Bronchial epithelial cell (primary cell): ENCODE data around the gene CBL. TPM values are rescaled to one million over a fixed set of nuclear protein-coding genes. Genes with fewer than 3 reads are reported as not detected.
A peak's percentile ranks its signal among the peaks of the same experiment; 100 is the strongest.

Experiments
- DNase-seq: peaks from one replicate; pipeline ENCODE4 v3.0.0-alpha.2; 2010; ENCODE audit warnings: low read depth
- FAIRE-seq: peaks from 2 replicates; lab custom pipeline; 2011; peaks lifted over from hg19 to GRCh38; lab: Jason Lieb, UNC
- H3K27me3 ChIP-seq: 2 replicates; pipeline ENCODE4 v1.5.1; 2011; ENCODE audit warnings: low read length; ENCODE audit not compliant: control insufficient read depth, insufficient read depth
- H3K36me3 ChIP-seq: 2 replicates; pipeline ENCODE4 v1.5.1; 2011; ENCODE audit warnings: low read length; ENCODE audit not compliant: control insufficient read depth, insufficient read depth
- H3K4me3 ChIP-seq: 2 replicates; pipeline ENCODE4 v1.5.1; 2011; ENCODE audit warnings: mild to moderate bottlenecking, low read depth, low read length, control low read depth
- total RNA-seq: library from RNA; depleted of rRNA; stranded (reverse); fragments of >200 nt; gene quantifications from 2 replicates; pipeline ENCODE4 v1.2.1, GENCODE V29; 2014
- TF ChIP-seq, protein P1 (sequence below): IDR thresholded peaks from 2 replicates; pipeline ENCODE4 v1.5.1; 2011; ENCODE audit warnings: mild to moderate bottlenecking, moderate library complexity, low read length, control low read depth, inconsistent platforms; ENCODE audit not compliant: insufficient read depth, severe bottlenecking

The CBL gene
- total RNA-seq, 1 donor from 2014 or later: 5.5 TPM

DNA sequence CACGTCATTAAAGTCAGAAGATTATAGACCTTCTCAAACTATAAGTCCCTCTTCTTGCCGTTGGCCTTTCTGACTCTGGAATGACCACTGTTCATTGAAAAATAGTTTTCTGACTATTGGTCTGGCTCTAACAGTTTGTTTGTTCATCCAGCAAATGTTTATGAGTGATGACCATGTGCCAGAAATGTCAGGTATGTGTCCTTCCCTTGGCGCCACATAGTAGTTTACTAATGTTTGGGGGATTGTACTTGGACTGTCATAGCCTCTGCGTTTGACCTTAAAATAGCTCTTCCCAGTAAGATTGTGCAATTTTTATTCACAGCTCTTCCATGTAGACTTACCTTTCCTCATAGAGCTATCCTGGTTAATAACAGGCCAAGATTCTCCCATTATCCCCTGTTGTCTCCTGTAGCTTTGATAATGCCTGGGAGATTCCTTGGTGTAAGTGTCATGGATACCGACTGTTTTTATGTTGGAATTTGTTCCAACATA is 97.1 kb downstream of the CBL start:
- Histone ChIP-seq H3K36me3 (peaks cover 7% of the 10 kb centered on the region), H3K4me3 (no peak overlapping the region), H3K27me3 (no peaks in the 10 kb centered on the region)
- FAIRE-seq: no peak
- DNase-seq: no peak
- TF ChIP-seq, protein P1, sequence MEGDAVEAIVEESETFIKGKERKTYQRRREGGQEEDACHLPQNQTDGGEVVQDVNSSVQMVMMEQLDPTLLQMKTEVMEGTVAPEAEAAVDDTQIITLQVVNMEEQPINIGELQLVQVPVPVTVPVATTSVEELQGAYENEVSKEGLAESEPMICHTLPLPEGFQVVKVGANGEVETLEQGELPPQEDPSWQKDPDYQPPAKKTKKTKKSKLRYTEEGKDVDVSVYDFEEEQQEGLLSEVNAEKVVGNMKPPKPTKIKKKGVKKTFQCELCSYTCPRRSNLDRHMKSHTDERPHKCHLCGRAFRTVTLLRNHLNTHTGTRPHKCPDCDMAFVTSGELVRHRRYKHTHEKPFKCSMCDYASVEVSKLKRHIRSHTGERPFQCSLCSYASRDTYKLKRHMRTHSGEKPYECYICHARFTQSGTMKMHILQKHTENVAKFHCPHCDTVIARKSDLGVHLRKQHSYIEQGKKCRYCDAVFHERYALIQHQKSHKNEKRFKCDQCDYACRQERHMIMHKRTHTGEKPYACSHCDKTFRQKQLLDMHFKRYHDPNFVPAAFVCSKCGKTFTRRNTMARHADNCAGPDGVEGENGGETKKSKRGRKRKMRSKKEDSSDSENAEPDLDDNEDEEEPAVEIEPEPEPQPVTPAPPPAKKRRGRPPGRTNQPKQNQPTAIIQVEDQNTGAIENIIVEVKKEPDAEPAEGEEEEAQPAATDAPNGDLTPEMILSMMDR: no peak

DNA sequence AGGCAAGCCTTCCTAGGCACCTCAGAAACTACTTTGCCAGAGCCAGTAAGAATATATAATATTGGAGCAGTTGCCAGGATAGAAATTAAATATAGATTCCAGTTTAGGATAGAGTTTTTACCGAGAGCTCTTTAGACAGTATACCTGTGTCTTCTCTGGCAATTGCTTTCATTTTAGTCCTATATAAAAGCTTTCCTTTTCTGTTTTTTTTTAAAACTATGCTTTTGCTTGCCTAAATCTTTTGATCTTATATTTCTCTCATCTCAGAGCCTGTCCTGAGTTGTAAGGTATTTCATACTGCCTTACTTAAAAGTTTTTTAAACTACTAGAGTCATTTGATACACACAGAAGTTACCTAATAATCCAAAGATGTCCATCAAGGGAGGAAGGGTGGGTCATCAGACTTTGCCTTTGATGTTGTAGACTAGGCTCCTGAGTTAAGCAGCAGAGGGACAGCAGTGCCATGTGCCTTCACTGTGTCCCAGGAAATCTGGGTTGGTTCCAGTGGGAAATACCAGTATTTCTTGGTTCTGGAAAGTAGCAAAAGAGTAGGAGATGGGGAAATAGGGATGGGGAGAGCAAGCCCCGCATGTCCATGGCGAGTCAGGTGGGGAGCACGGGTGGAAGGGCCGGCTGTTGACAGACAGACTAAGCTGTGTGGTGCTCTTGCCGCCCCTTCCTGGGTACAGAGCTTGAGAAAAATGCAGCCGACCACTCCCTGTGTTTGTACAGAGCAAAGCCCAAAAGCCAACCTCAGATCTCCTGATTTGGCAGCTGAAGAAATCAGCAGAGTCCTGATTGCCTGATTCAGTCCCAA is 99.6 kb downstream of the CBL start:
- peaks cover 13% of the 10 kb centered on the region for H3K36me3 ChIP-seq
- FAIRE-seq: no peak
- no peaks in the 10 kb centered on the region for H3K27me3 ChIP-seq
- H3K4me3 ChIP-seq: no peak overlapping the region
- TF ChIP-seq, protein P1: no peak
- no peak for DNase-seq

GRCh38 chr11:119306373-119306890 is 100.3 kb downstream of the CBL start:
- no peak overlapping the region for H3K4me3 ChIP-seq
- TF ChIP-seq, protein P1: no peak
- DNase-seq: no peak
- FAIRE-seq: peak; percentile 47
- no peaks in the 10 kb centered on the region for H3K27me3 ChIP-seq
- peaks cover 19% of the 10 kb centered on the region for H3K36me3 ChIP-seq

DNA sequence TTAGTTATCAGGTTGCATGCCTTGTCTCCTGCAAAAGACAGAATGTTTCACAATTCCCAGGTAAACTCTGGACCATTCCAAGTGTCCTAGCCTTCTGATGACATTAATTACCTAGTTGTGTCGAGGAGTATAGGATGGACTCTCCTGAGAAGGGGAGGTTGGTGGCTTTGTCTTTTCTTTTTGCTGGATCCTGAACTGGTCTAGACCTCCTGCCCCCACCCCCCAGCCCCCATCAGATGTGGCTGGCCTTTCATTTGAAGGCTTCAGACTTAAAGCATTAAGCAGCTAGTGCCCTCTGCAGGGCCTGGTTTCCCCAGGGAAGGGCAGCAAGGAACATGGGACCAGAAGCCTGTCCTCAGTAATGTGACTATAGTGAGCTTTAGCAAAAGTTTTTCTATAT is 101.1 kb downstream of the CBL start:
- FAIRE-seq (no peak), DNase-seq (no peak)
- Histone ChIP-seq H3K36me3 (peaks cover 26% of the 10 kb centered on the region), H3K4me3 (no peak overlapping the region), H3K27me3 (no peaks in the 10 kb centered on the region)
- TF ChIP-seq, protein P1: no peak

DNA sequence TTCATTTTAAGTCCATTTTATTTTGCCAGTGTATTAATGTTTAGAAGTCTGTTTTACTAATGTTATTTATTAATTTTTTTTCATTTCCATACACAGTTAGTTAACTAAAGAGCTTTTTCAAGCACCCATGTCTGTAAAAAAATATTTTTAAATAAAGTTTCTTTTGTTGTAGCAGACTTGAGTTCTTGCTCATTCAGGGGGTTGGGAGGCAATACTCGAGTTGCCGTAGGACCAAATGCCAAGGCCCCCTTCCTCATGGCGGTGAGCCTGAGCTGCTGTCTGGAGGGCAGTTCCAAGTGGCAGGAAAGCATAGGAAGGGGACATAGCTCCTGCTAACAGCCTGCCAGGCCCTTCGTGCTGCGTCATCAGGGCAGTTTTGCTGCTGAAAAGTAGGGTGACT is 101.8 kb downstream of the CBL start:
- TF ChIP-seq, protein P1: no peak
- H3K36me3 ChIP-seq: peaks cover 30% of the 10 kb centered on the region
- DNase-seq: no peak
- no peak for FAIRE-seq
- H3K27me3 ChIP-seq: no peaks in the 10 kb centered on the region
- H3K4me3 ChIP-seq: no peak overlapping the region
